GM19438 (cell line): ENCODE measurements around the gene HLA-DPA1.
A peak's percentile ranks its signal among the peaks of the same experiment; 100 is the strongest.

Source experiments
- ATAC-seq: cut with Tn5 transposase; IDR thresholded peaks from one replicate; pipeline ENCODE4 v1.9.1; 2021; ENCODE audit warnings: low read depth; ENCODE audit not compliant: unreplicated experiment

HLA-DPA1 gene

GRCh38 chr6:33019372-33019771 is 54.1 kb downstream of the HLA-DPA1 start:
- ATAC-seq, result no peak

DNA sequence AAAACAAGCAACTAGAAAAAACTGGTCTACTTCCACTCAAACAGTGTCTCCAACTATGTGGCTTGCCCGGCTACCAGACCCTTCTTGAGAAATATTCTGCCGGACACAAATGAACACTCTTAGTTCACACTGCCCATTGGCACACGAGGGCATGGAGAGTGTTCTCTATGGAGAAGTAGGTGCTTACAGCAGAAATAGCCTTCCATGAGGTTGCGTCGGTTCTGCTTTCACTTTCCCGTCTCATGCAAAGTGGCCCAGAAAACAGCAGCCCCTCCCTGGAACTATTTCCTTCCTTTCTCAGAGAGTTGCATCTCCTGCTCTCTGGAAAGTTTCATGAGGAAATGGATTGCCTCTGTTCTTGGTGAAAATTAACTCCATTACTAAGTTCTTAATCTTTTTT is 54.5 kb downstream of the HLA-DPA1 start:
- peak; percentile 69 for ATAC-seq

DNA sequence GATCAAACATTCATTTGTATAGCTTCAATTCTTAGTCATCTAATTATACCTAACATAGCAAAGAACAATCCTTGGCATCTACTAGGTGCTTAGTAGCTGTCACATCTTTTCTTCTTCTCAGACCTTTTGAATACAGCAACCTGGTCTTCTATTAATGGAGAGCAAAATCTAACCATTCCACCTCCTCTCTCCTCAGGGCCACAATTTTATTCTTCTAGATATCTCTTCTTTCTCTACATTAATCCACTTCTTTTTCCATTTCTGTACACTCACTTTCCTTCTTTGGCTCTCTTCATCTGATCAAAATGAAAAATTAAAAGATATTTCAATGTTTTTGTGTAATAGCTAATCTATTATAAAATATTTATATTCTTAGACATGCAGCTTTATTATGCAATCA is 55.0 kb downstream of the HLA-DPA1 start:
- no peak for ATAC-seq

DNA sequence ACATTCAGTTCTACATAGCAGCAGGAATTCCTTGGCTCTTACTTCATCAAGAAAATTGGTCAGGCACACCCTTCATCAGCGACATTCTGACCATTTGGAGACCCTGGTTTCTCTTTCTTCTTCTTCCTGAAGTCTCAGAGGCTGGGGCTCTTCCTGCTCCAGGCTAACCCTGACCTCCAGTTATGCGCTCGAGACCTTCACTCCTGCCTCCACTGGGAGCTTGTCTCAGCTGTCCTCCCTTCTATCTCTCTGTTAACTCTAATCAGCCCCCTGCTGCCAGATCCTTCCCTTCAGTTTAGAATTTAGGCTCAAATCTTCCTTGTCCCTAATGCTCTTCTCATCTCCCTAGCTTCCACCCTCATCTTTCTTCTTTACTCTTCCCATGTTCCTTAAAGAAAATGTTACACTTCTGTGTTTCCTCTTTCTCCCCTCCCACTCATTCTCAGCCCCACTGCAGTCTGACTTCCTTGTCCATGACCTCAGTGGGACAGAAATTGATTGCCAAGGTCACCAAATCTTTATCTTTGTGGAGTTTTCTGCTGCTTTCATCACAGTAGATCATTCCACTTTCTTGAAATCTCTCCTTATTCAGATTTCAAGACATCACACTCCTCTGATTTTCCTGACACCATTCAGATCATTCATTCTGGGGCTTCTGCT is 55.6 kb downstream of the HLA-DPA1 start:
- ATAC-seq, result no peak

GRCh38 chr6:33017018-33017417 is 56.4 kb downstream of the HLA-DPA1 start:
- ATAC-seq, result no peak

GRCh38 chr6:33015798-33016197 is 57.7 kb downstream of the HLA-DPA1 start:
- no peak for ATAC-seq

- ATAC-seq, result no peak
These were observed 58.4 kb downstream of the HLA-DPA1 start for GRCh38 chr6:33014841-33015634.
